Esophagus muscularis mucosa (tissue), 4 donors: ENCODE data around the gene ENPP6. TPM values are rescaled to one million over a fixed set of nuclear protein-coding genes. Genes with fewer than 3 reads are reported as not detected.

ENCODE experiments used
- DNase-seq: peaks from one replicate; pipeline ENCODE4 v3.0.0-alpha.2; 2017; ENCODE audit errors: extremely low spot score
- H3K27ac ChIP-seq, 4 donors: fragments of 200-600 bp; sonication (generic); replicated peaks in 1 of 4; 1 replicate in 3 of 4; 2 replicates in 1 of 4; pipeline ENCODE4 v1.5.1; 2016 to 2019; ENCODE audit warnings: mild to moderate bottlenecking in 1 of 4
- H3K27me3 ChIP-seq, 4 donors: fragments of 200-600 bp; sonication (generic); one replicate each; pipeline versions ENCODE4 v1.5.1 to v1.6.0; 2016 to 2019
- H3K36me3 ChIP-seq, 4 donors: fragments of 200-600 bp; sonication (generic); one replicate each; pipeline ENCODE4 v1.5.1; 2016 to 2019
- H3K4me1 ChIP-seq, 4 donors: fragments of 200-600 bp; sonication (generic); one replicate each; pipeline ENCODE4 v1.5.1; 2016 to 2019
- H3K4me3 ChIP-seq, 4 donors: fragments of 200-600 bp; sonication (generic); 1 replicate in 2 of 4; 2 replicates in 2 of 4; pipeline ENCODE4 v1.5.1; 2016 to 2019; ENCODE audit warnings: mild to moderate bottlenecking in 4 of 4, moderate library complexity in 1 of 4
- H3K9me3 ChIP-seq, 4 donors: fragments of 200-600 bp; sonication (generic); 1 replicate in 3 of 4; 2 replicates in 1 of 4; pipeline ENCODE4 v1.5.1; 2016 to 2019
- CTCF ChIP-seq, 3 experiments: fragments of 200-600 bp in 2 of 3; fragments of 450-650 bp in 1 of 3; sonication (generic) in 2 of 3; IDR thresholded peaks; one replicate each; pipeline ENCODE4 v1.5.1; 2017 to 2019; ENCODE audit warnings: antibody characterized with exemption in 3 of 3, mild to moderate bottlenecking in 2 of 3, moderate library complexity in 1 of 3
- EP300 ChIP-seq: sonication (generic); formaldehyde crosslinking; IDR thresholded peaks from one replicate; pipeline ENCODE4 v1.6.1; 2017; ENCODE audit warnings: antibody characterized with exemption
- POLR2A ChIP-seq: fragments of 450-650 bp; IDR thresholded peaks from one replicate; pipeline ENCODE4 v1.6.1; 2017; ENCODE audit warnings: antibody characterized with exemption, moderate library complexity, mild to moderate bottlenecking, low read depth
- POLR2AphosphoS5 ChIP-seq, 2 donors: sonication (generic); formaldehyde crosslinking; IDR thresholded peaks; one replicate each; pipeline ENCODE4 v1.6.1; 2017; ENCODE audit warnings: antibody characterized with exemption in 2 of 2
- WGBS: methylation state at CpG from one replicate; pipeline ENCODE4 v1.1.5; 2018; 5-methylcytosine and 5-hydroxymethylcytosine counted together
- intact Hi-C: fragments of 100-400 bp; cut with DNase I; formaldehyde crosslinking; loops from one replicate; pipeline ENCODE4 v1.15.1; 2023
- total RNA-seq, 4 donors: library from RNA; depleted of rRNA; stranded (reverse); fragments of >200 nt; gene quantifications; one replicate each; pipeline versions ENCODE4 v1.1.0 to v1.2.1, GENCODE V29; 2016

The ENPP6 gene
- total RNA-seq, 4 donors from 2014 or later: 0.42 to 1.1 (median 0.92) TPM

- 51% methylated on average over 7 of the region's 7 CpGs for WGBS
- H3K4me3 ChIP-seq: no peak overlapping the region
- no peak for DNase-seq
- H3K27ac ChIP-seq: peak overlapping the region in 1 of 4 donors; percentile 18
- H3K36me3 ChIP-seq: no peaks in the 10 kb centered on the region
- peaks cover under 1 to 33% (median 14%) of the 10 kb centered on the region in 4 donors for H3K4me1 ChIP-seq
- no peak for TF ChIP-seq EP300
- TF ChIP-seq POLR2AphosphoS5 (IDR thresholded peaks at IDR 0.05): no peak
- TF ChIP-seq POLR2A: no peak
- TF ChIP-seq CTCF (IDR thresholded peaks at IDR 0.05): no peak
- H3K9me3 ChIP-seq: no peaks in the 10 kb centered on the region
- intact Hi-C loops: no loop called here
- no peaks in the 10 kb centered on the region for H3K27me3 ChIP-seq
Measured at GRCh38 chr4:184150102-184150839, 67.4 kb downstream of the ENPP6 start.

GRCh38 chr4:184148738-184149637, 68.7 kb downstream of the ENPP6 start:
- Histone ChIP-seq H3K27me3 (no peaks in the 10 kb centered on the region), H3K27ac (no peak overlapping the region), H3K36me3 (no peaks in the 10 kb centered on the region), H3K4me3 (no peak overlapping the region), H3K4me1 (peaks cover 0 to 25% (median 11%) of the 10 kb centered on the region in 4 donors), H3K9me3 (no peaks in the 10 kb centered on the region)
- intact Hi-C loops: no loop called here
- DNase-seq: no peak
- WGBS: 65% methylated on average over 4 of the region's 4 CpGs
- TF ChIP-seq POLR2A (no peak), POLR2AphosphoS5 (IDR thresholded peaks at IDR 0.05) (no peak), EP300 (no peak), CTCF (IDR thresholded peaks at IDR 0.05) (no peak)

GRCh38 chr4:184147858-184148737, 69.6 kb downstream of the ENPP6 start:
- intact Hi-C loops: no loop called here
- 63% methylated on average over 8 of the region's 8 CpGs for WGBS
- no peak overlapping the region for H3K27ac ChIP-seq

More at GRCh38 chr4:184147858-184148737, 69.6 kb downstream of the ENPP6 start:
- H3K36me3 ChIP-seq: no peaks in the 10 kb centered on the region
- no peaks in the 10 kb centered on the region for H3K27me3 ChIP-seq
- no peak for TF ChIP-seq POLR2A
- TF ChIP-seq EP300: no peak
- TF ChIP-seq POLR2AphosphoS5 (IDR thresholded peaks at IDR 0.05): no peak
- TF ChIP-seq CTCF (IDR thresholded peaks at IDR 0.05): no peak
- peaks cover 0 to 25% (median 11%) of the 10 kb centered on the region in 4 donors for H3K4me1 ChIP-seq
- H3K9me3 ChIP-seq: no peaks in the 10 kb centered on the region
- no peak overlapping the region for H3K4me3 ChIP-seq
- no peak for DNase-seq
